Ishikawa (cell line): ENCODE results near the gene IFT74.

Experiments
- CEBPB ChIP-seq: IDR thresholded peaks from 2 replicates; pipeline ENCODE4 v1.6.1; 2012
- CREB1 ChIP-seq: IDR thresholded peaks from 2 replicates; pipeline ENCODE4 v1.6.1; 2012; ENCODE audit warnings: low read depth
- EGR1 ChIP-seq: IDR thresholded peaks from 2 replicates; pipeline ENCODE4 v1.6.1; 2012
- EP300 ChIP-seq: IDR thresholded peaks from 2 replicates; pipeline ENCODE4 v1.6.1; 2012; ENCODE audit warnings: borderline replicate concordance
- FOXM1 ChIP-seq: IDR thresholded peaks from 2 replicates; pipeline ENCODE4 v1.6.1; 2012; ENCODE audit warnings: low read depth, borderline replicate concordance
- MAX ChIP-seq: IDR thresholded peaks from 2 replicates; pipeline ENCODE4 v1.6.1; 2012
- NFIC ChIP-seq: IDR thresholded peaks from 2 replicates; pipeline ENCODE4 v1.6.1; 2012
- RAD21 ChIP-seq: IDR thresholded peaks from 2 replicates; pipeline ENCODE4 v1.6.1; 2012; ENCODE audit warnings: low read depth
- REST ChIP-seq: IDR thresholded peaks from 2 replicates; pipeline ENCODE4 v1.6.1; 2012; ENCODE audit warnings: low read depth, mild to moderate bottlenecking
- TAF1 ChIP-seq: IDR thresholded peaks from 2 replicates; pipeline ENCODE4 v1.6.1; 2012; ENCODE audit warnings: low read depth, mild to moderate bottlenecking
- TCF12 ChIP-seq: IDR thresholded peaks from 2 replicates; pipeline ENCODE4 v1.6.1; 2012; ENCODE audit warnings: low read depth
- TEAD4 ChIP-seq: IDR thresholded peaks from 2 replicates; pipeline ENCODE4 v1.6.1; 2012
- USF1 ChIP-seq: IDR thresholded peaks from 2 replicates; pipeline ENCODE4 v1.6.1; 2012
- YY1 ChIP-seq: IDR thresholded peaks from 2 replicates; pipeline ENCODE4 v1.6.1; 2012; ENCODE audit warnings: low read depth
- ZBTB7A ChIP-seq: IDR thresholded peaks from 2 replicates; pipeline ENCODE4 v1.6.1; 2012; ENCODE audit warnings: low read depth

The IFT74 gene

GRCh38 chr9:27107241-27107640 lies 151.0 kb downstream of the IFT74 start:
- TF ChIP-seq CEBPB (no peak), ZBTB7A (no peak), NFIC (no peak), REST (no peak)

- TF ChIP-seq RAD21, result no peak
- no peak for TF ChIP-seq REST
- no peak for TF ChIP-seq MAX
These were observed 152.8 kb downstream of the IFT74 start, which contains the start of gene TEK for GRCh38 chr9:27108981-27109541. Gene TEK (plus strand): TSS chr9:27109225. CDS start chr9:27109591, 366 bp downstream.

- TF ChIP-seq FOXM1 (no peak), TAF1 (no peak), CREB1 (no peak), TCF12 (no peak), ZBTB7A (no peak), REST (no peak), YY1 (no peak), EP300 (no peak), USF1 (no peak), EGR1 (no peak), NFIC (no peak), TEAD4 (no peak), CEBPB (no peak), RAD21 (no peak), MAX (no peak)
These were observed 153.4 kb downstream of the IFT74 start for GRCh38 chr9:27109621-27110020.

- TF ChIP-seq FOXM1 (no peak), NFIC (no peak)
These were observed 154.0 kb downstream of the IFT74 start for GRCh38 chr9:27110181-27110580.

GRCh38 chr9:27112235-27112634 lies 156.0 kb downstream of the IFT74 start:
- no peak for TF ChIP-seq YY1
